ENCODE results near the gene CNNM2. TPM values are rescaled to one million over a fixed set of nuclear protein-coding genes. Genes with fewer than 3 reads are reported as not detected.
"Not testable (repeated sequence)": the region's sequence is repeated elsewhere in the genome, so short reads cannot be mapped to it uniquely, and the experiment has no call there.

CNNM2 gene
- total RNA-seq, 2 experiments from 2014 or later: 3.9 to 4.3 TPM

DNA sequence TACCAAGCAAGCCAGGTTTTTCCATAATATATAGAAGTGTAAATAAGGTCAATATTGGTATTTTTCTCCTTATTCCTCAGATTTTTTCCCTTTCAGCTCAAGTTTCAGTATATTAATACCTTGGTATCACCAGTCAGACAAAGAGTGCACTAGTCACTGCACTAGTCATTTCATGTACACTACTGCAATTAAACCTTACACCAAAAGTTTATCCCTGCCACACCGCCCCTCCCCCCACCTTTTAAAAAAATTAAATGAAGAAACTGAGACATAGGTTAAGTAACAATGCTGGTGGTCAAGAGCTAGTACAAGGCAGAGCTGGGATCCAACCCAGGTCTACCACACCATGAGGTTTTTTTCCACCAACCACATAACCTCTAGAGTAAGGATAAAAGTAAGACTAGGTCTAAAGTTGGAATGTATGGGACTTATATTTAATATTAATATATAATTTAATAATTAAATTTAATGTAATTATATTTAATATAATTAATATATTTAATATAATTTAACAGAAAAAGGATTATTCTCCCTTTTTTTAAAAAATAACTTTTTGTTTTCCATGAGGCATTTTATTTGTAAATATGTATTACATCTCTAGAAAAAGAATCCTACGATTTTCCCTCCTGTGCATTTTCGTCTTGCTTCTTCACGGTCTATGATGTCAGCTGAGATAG, 206.5 kb downstream of the CNNM2 start:
- CTCF ChIA-PET: no interaction called here
- Mint-ChIP-seq H3K4me1 (ENCODE audit: low read depth) (peaks cover 9% of the 10 kb centered on the region), H3K27ac (no peak overlapping the region), H3K36me3 (ENCODE audit: low read depth) (peaks cover 2% of the 10 kb centered on the region), H3K4me3 (no peak overlapping the region), H3K9me3 (no peaks in the 10 kb centered on the region), H3K27me3 (ENCODE audit: low read depth) (no peaks in the 10 kb centered on the region)
- intact Hi-C loops (cut with micrococcal nuclease): no loop called here
- peak; percentile 15 for DNase-seq

DNA sequence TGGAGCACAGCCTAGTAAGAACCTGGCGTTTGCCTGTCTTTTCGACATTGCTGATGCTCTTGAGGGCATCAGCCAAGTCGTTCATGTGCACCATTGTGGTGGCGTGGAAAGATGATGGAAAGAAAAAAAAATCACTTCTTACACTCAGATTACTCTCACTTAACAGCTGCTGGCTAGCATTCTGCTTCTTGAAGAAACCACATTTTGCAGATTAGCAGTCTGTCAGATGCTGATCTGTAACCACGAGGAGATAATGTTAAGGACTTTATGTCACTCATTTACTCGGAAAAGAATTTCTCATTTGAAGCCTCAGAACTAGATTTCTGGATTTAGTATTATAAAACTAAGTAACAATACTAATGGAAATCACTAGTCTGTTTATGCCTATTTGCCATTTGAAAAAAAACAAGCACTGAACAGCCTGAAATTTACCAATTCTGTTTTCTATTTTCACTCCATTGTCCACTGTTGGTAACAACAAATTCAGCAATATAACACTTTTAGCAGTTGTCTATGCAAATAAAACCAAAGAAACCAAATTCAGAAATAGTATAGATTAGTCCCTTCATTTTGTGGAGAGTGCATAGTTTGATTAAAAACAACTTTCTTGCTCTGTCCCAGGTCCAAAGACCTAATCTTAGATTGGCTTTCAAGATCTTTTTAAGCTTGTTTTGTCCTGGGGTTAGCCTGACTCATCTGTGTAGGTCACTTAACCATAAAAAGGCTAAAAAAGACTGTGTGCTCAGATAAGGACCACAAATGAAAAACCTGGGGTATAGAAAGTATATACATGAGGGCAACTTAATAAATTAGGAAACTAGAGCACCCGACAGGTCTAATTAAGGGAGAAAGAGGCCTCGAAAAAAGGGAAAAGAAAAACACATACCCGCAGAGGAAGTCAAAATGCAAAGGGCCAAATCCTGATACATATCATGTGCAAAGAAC, 207.5 kb downstream of the CNNM2 start:
- no peaks in the 10 kb centered on the region for H3K9me3 Mint-ChIP-seq
- no peak for DNase-seq
- no peak overlapping the region for H3K4me3 Mint-ChIP-seq
- H3K36me3 Mint-ChIP-seq (ENCODE audit: low read depth): peaks cover 2% of the 10 kb centered on the region
- no peak overlapping the region for H3K27ac Mint-ChIP-seq
- CTCF ChIA-PET: interaction anchor here (1.1 kb wide), 1 partner anchor 12 kb away, joined by 3 read pairs; no protein-coding TSS in a partner anchor
- H3K4me1 Mint-ChIP-seq (ENCODE audit: low read depth): peaks cover 9% of the 10 kb centered on the region
- H3K27me3 Mint-ChIP-seq (ENCODE audit: low read depth): no peaks in the 10 kb centered on the region
- intact Hi-C loops (cut with micrococcal nuclease): no loop called here

DNA sequence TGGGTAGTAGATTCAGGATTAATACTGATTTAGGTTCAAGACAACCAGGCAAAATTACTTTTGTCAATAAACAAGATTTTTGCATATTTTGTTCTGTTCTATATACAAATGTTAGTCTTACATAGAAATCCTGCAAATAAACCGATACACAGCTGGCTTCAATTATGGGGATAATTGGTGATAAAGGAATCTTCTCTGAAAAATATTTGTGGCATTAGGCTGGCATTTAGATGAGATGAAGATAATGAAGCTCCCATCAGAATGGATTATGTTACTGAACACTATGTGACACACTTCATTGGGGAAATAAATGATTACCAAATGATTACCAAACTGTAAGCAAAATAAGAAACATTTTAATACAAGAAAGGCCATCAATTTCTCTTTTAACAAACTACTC, 209.1 kb downstream of the CNNM2 start:
- CTCF ChIA-PET: no interaction called here

DNA sequence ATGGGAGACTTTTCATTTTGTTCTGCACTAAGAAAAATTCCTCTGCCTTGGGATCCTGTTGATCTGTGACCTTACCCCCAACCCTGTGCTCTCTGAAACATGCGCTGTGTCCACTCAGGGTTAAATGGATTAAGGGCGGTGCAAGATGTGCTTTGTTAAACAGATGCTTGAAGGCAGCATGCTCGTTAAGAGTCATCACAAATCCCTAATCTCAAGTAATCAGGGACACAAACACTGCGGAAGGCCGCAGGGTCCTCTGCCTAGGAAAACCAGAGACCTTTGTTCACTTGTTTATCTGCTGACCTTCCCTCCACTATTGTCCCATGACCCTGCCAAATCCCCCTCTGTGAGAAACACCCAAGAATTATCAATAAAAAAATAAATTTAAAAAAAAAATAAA, 212.1 kb downstream of the CNNM2 start:
- intact Hi-C loops (cut with micrococcal nuclease); H3K27ac Mint-ChIP-seq; DNase-seq; CTCF ChIA-PET; H3K4me3 Mint-ChIP-seq; H3K27me3 Mint-ChIP-seq (ENCODE audit: low read depth): not testable (repeated sequence)
- Mint-ChIP-seq H3K9me3 (peaks cover 12% of the 10 kb centered on the region), H3K4me1 (ENCODE audit: low read depth) (peaks cover 24% of the 10 kb centered on the region), H3K36me3 (ENCODE audit: low read depth) (peaks cover 32% of the 10 kb centered on the region)

More for the DNA sequence above, 209.1 kb downstream of the CNNM2 start:
- H3K27ac Mint-ChIP-seq: no peak overlapping the region
- intact Hi-C loops (cut with micrococcal nuclease): no loop called here
- no peaks in the 10 kb centered on the region for H3K27me3 Mint-ChIP-seq (ENCODE audit: low read depth)
- H3K36me3 Mint-ChIP-seq (ENCODE audit: low read depth): peaks cover 8% of the 10 kb centered on the region
- peaks cover 9% of the 10 kb centered on the region for H3K4me1 Mint-ChIP-seq (ENCODE audit: low read depth)
- no peak overlapping the region for H3K4me3 Mint-ChIP-seq
- no peaks in the 10 kb centered on the region for H3K9me3 Mint-ChIP-seq
- no peak for DNase-seq

DNA sequence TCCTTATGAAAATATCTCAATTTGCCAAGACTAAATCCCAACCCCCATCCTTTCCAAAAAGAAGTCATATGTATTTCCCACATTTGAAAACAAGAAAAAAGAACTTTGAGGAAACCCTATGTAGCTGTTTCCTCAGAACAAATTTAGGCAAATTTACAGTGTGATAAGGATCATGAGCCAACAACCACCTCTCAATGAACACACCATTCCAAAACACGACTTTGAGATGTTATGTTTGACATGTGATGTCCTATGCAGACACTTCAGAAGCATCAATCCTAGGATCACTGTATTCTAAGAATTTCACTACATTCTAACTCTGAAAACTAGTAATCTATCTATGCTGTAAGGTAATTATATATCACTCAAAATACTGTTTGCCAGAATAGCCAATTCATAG, 212.8 kb downstream of the CNNM2 start:
- Mint-ChIP-seq H3K27me3 (ENCODE audit: low read depth) (no peaks in the 10 kb centered on the region), H3K36me3 (ENCODE audit: low read depth) (peaks cover 35% of the 10 kb centered on the region), H3K4me3 (no peak overlapping the region), H3K9me3 (peaks cover 14% of the 10 kb centered on the region), H3K4me1 (ENCODE audit: low read depth) (peaks cover 28% of the 10 kb centered on the region), H3K27ac (peak overlapping the region; percentile 46)
- intact Hi-C loops (cut with micrococcal nuclease): no loop called here
- no peak for DNase-seq
- CTCF ChIA-PET: interaction anchor here (0.7 kb wide), 1 partner anchor 147 kb away, joined by 3 read pairs; no protein-coding TSS in a partner anchor

DNA sequence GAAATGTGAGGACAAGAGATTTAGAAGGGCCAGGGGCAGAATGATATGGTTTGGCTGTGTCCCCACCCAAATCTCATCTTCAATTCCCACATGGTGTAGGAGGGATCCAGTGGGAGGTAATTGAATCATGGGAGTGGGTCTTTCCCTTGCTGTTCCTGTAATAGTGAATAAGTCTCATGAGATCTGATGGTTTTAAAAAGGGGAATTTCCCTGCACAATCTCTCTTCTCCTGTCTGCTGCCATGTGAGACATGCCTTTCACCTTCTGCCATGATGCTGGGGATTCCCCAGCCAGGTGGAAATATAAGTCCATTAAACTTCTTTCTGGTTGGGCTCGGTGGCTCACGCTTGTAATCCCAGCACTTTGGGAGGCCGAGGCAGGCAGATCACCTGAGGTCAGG, 217.1 kb downstream of the CNNM2 start:
- H3K9me3 Mint-ChIP-seq: peaks cover 14% of the 10 kb centered on the region
- H3K4me3 Mint-ChIP-seq; CTCF ChIA-PET; H3K27me3 Mint-ChIP-seq (ENCODE audit: low read depth): not testable (repeated sequence)
- peak overlapping the region; percentile 83 for H3K27ac Mint-ChIP-seq
- peaks cover 48% of the 10 kb centered on the region for H3K36me3 Mint-ChIP-seq (ENCODE audit: low read depth)
- intact Hi-C loops (cut with micrococcal nuclease): loop anchor here (1.0 to 2.0 kb wide), 5 partner anchors 23 to 217 kb away; partner anchors contain the start of genes CNNM2 and NT5C2
- peak; percentile 69 for DNase-seq
- H3K4me1 Mint-ChIP-seq (ENCODE audit: low read depth): peaks cover 34% of the 10 kb centered on the region

DNA sequence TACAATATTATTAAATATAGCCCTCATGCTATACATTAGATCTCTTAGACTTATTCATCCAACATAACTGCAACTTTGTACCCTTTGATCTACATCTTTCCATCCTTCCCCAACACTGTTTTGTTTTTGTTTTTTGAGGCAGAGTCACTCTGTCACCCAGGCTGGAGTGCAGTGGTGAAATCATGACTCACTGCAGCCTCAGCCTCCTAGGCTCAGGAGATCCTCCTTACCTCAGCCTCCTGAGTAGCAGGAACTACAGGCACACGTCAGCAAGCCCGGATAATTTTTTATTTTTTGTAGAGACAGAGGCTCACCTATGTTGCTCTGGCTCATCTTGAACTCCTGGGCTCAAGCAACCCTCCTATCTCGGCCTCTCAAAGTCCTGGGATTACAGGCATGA, 221.7 kb downstream of the CNNM2 start:
- intact Hi-C loops (cut with micrococcal nuclease): no loop called here
- Mint-ChIP-seq H3K27ac (no peak overlapping the region), H3K4me1 (ENCODE audit: low read depth) (peaks cover 23% of the 10 kb centered on the region), H3K27me3 (ENCODE audit: low read depth) (no peaks in the 10 kb centered on the region), H3K4me3 (no peak overlapping the region), H3K36me3 (ENCODE audit: low read depth) (peaks cover 25% of the 10 kb centered on the region), H3K9me3 (peaks cover 5% of the 10 kb centered on the region)
- CTCF ChIA-PET: no interaction called here
- DNase-seq: peak; percentile 10

Other genes starting within 250 kb of the CNNM2 start
- 1 to 10 TPM; 3.9 TPM for gene ARL3, start 203.9 kb upstream of the CNNM2 start, total RNA-seq
- 1 to 10 TPM; 8.7 to 9.4 TPM for gene SFXN2, start 203.7 kb upstream of the CNNM2 start, total RNA-seq
- 10 to 100 TPM; 10.5 to 11.8 TPM for gene WBP1L, start 174.3 kb upstream of the CNNM2 start, total RNA-seq
- gene CYP17A1, start 80.9 kb upstream of the CNNM2 start, total RNA-seq: not detected
- gene BORCS7, start 64.0 kb upstream of the CNNM2 start, total RNA-seq: 1 to 10 TPM; 5.6 to 5.8 TPM
- gene AS3MT, start 48.8 kb upstream of the CNNM2 start, total RNA-seq: 1 to 10 TPM; 1.0 to 1.2 TPM

All from activated naive CD4-positive, alpha-beta T cell treated with anti-CD3 and anti-CD28 coated beads for 36 hours (primary cell).